ENCODE measurements around the gene F8A3. TPM values are rescaled to one million over a fixed set of nuclear protein-coding genes. Genes with fewer than 3 reads are reported as not detected.

F8A3 gene
- total RNA-seq, 2 donors from 2014 or later, result 0.23 to 5.1 TPM

Other genes starting within 250 kb of the F8A3 start
- 10 to 100 TPM; 61.6 to 66.3 TPM for gene VBP1, start 242.2 kb downstream of the F8A3 start, total RNA-seq
- 10 to 100 TPM; 36.4 to 39.2 TPM for gene RAB39B, start 194.1 kb downstream of the F8A3 start, total RNA-seq
- gene CLIC2, start 124.0 kb downstream of the F8A3 start, total RNA-seq, result 1 to 10 TPM; 4.7 to 5.0 TPM
- gene F8A2, start 76.5 kb downstream of the F8A3 start, total RNA-seq, result not detected
- under 1 TPM; 0.36 to 0.46 TPM for gene SPRY3, start 154.0 kb upstream of the F8A3 start, total RNA-seq
- 10 to 100 TPM; 19.5 to 20.7 TPM for gene TMLHE, start 154.3 kb upstream of the F8A3 start, total RNA-seq